Measurements from ENCODE around the gene FOXO1. TPM values are rescaled to one million over a fixed set of nuclear protein-coding genes. Genes with fewer than 3 reads are reported as not detected.

Gene FOXO1
- total RNA-seq, 1 donor from 2014 or later: 37.6 TPM

- intact Hi-C loops (cut with micrococcal nuclease): loop anchor here (1.0 kb wide), 1 partner anchor 33 kb away; no protein-coding TSS in a partner anchor
Measured at GRCh38 chr13:40518481-40518882, 148.0 kb downstream of the FOXO1 start.

- intact Hi-C loops (cut with micrococcal nuclease): loop anchor here (1.0 kb wide), 1 partner anchor 32 kb away; no protein-coding TSS in a partner anchor
Measured at GRCh38 chr13:40517486-40518480, 148.7 kb downstream of the FOXO1 start.

- intact Hi-C loops (cut with micrococcal nuclease): no loop called here
Measured at GRCh38 chr13:40515702-40516101, 150.7 kb downstream of the FOXO1 start.

GRCh38 chr13:40514802-40515201 lies 151.6 kb downstream of the FOXO1 start:
- intact Hi-C loops (cut with micrococcal nuclease): no loop called here

- intact Hi-C loops (cut with micrococcal nuclease): no loop called here
Measured at GRCh38 chr13:40509876-40510275, 156.6 kb downstream of the FOXO1 start.

- intact Hi-C loops (cut with micrococcal nuclease): no loop called here
Measured at GRCh38 chr13:40508767-40509342, 157.6 kb downstream of the FOXO1 start.

- intact Hi-C loops (cut with micrococcal nuclease): no loop called here
Measured at GRCh38 chr13:40508127-40508526, 158.3 kb downstream of the FOXO1 start.

GRCh38 chr13:40506592-40507446 lies 159.6 kb downstream of the FOXO1 start:
- intact Hi-C loops (cut with micrococcal nuclease): no loop called here

Other genes starting within 250 kb of the FOXO1 start
- gene MRPS31, start 104.5 kb upstream of the FOXO1 start, total RNA-seq: 34.0 and 34.7 TPM in 2 replicates
- gene SLC25A15, start 123.0 kb upstream of the FOXO1 start, total RNA-seq: 9.4 and 11.2 TPM in 2 replicates